Prostate gland (tissue), 2 donors: ENCODE measurements around the gene MPP2.

Experiments used
- CTCF ChIP-seq, 4 experiments: fragments of 200-600 bp in 2 of 4; fragments of 450-650 bp in 2 of 4; sonication (generic) in 2 of 4; IDR thresholded peaks; 1 replicate in 3 of 4; 2 replicates in 1 of 4; pipeline ENCODE4 v1.5.1; 2016 to 2019; ENCODE audit warnings: antibody characterized with exemption in 4 of 4, mild to moderate bottlenecking in 2 of 4, moderate library complexity in 2 of 4
- POLR2AphosphoS5 ChIP-seq: sonication (generic); formaldehyde crosslinking; IDR thresholded peaks from one replicate; pipeline ENCODE4 v1.6.1; 2017; ENCODE audit warnings: antibody characterized with exemption

DNA sequence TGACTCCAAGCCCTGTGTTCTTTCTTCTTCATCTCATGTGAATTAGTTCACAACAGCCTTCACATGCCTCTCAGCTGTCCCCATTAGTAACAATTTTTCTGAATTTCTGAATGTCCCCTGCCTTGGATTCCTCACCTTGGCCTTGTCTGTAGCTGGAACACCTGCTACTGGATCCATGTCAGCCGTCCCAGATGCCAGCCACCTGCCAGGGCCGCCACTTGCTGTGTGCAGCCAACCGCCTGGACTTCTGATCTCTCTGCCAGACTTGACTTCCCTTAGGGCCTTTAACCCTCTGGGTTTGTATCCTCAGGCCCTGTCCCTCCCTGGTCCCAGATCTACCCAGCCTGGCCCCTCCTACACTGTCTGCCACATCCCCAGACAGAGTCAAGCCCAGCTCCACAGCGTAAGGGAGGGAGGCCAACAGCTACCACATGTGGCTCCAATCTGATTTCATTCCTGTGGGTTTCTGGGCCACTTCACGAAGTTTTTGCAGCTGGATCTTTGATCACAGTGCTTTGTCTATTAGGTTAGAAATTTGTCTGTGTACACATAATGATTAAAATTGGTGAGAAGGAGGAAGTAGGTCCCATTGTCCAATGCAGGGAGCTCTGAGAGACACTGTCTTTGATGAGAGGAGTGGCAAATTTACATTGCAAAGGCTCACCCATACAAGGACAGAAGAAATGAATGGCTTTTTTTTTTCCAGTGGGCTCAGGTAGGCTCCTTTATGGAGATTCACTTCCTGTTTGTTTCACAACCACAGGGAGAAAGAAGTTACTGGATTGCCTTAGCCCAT lies 15.3 kb downstream of the MPP2 start:
- TF ChIP-seq CTCF (IDR thresholded peaks at IDR 0.05) (no peak), POLR2AphosphoS5 (no peak)
